Keratinocyte (primary cell): ENCODE results near the gene NLRC5. TPM values are rescaled to one million over a fixed set of nuclear protein-coding genes. Genes with fewer than 3 reads are reported as not detected.
"Not testable (repeated sequence)": the region's sequence is repeated elsewhere in the genome, so short reads cannot be mapped to it uniquely, and the experiment has no call there.

Experiments
- DNase-seq: peaks from one replicate; pipeline ENCODE4 v3.0.0-alpha.2; 2011; ENCODE audit warnings: low read depth, missing footprints, low spot score
- FAIRE-seq: peaks from 2 replicates; lab custom pipeline; 2011; peaks lifted over from hg19 to GRCh38; lab: Jason Lieb, UNC
- H2AFZ ChIP-seq: 2 replicates; pipeline ENCODE4 v1.6.0; 2012; ENCODE audit warnings: low read length, control low read depth, inconsistent platforms; ENCODE audit not compliant: control insufficient read depth
- H3K27ac ChIP-seq: 2 replicates; pipeline ENCODE4 v1.5.1; 2011; ENCODE audit warnings: low read length; ENCODE audit not compliant: control insufficient read depth, insufficient read depth
- H3K27me3 ChIP-seq: 3 replicates; pipeline ENCODE4 v1.6.0; 2011; ENCODE audit warnings: low read length; ENCODE audit not compliant: control insufficient read depth, insufficient read depth; ENCODE audit errors: extremely low read depth
- H3K36me3 ChIP-seq, 2 experiments: 2 replicates in 1 of 2; 3 replicates in 1 of 2; pipeline ENCODE4 v1.5.1; 2011; ENCODE audit warnings: low read length in 2 of 2, mild to moderate bottlenecking in 1 of 2; ENCODE audit not compliant: control insufficient read depth in 2 of 2, insufficient read depth in 2 of 2; ENCODE audit errors: extremely low read depth in 1 of 2
- H3K4me1 ChIP-seq: 3 replicates; pipeline ENCODE4 v1.5.1; 2011; ENCODE audit warnings: low read length; ENCODE audit not compliant: control insufficient read depth, insufficient read depth; ENCODE audit errors: extremely low read depth
- H3K4me2 ChIP-seq: 3 replicates; pipeline ENCODE4 v1.6.0; 2011; ENCODE audit warnings: low read depth, low read length; ENCODE audit not compliant: control insufficient read depth, insufficient read depth; ENCODE audit errors: extremely low read depth
- H3K4me3 ChIP-seq, 3 experiments: fragments of 200-600 bp in 1 of 3; sonication (generic) in 1 of 3; 2 replicates in 2 of 3; 3 replicates in 1 of 3; pipeline ENCODE4 v1.5.1; 2011 to 2016; ENCODE audit warnings: low read length in 3 of 3, mild to moderate bottlenecking in 3 of 3, control low read depth in 2 of 3, inconsistent platforms in 1 of 3, low read depth in 1 of 3, mixed read lengths in 1 of 3, mixed run types in 1 of 3, moderate library complexity in 1 of 3; ENCODE audit not compliant: control insufficient read depth in 2 of 3, insufficient read depth in 2 of 3; ENCODE audit errors: extremely low read depth in 1 of 3
- H3K79me2 ChIP-seq: 2 replicates; pipeline ENCODE4 v1.6.0; 2012; ENCODE audit warnings: low read length; ENCODE audit not compliant: control insufficient read depth, insufficient read depth
- H3K9ac ChIP-seq: 3 replicates; pipeline ENCODE4 v1.6.0; 2011; ENCODE audit warnings: low read length; ENCODE audit not compliant: control insufficient read depth, insufficient read depth; ENCODE audit errors: extremely low read depth
- H3K9me1 ChIP-seq: 3 replicates; pipeline ENCODE4 v1.6.0; 2011; ENCODE audit warnings: low read length; ENCODE audit not compliant: control insufficient read depth, insufficient read depth; ENCODE audit errors: extremely low read depth
- H3K9me3 ChIP-seq: 2 replicates; pipeline ENCODE4 v1.5.1; 2012; ENCODE audit warnings: low read depth, low read length; ENCODE audit not compliant: control insufficient read depth
- H4K20me1 ChIP-seq: 3 replicates; pipeline ENCODE4 v1.6.0; 2011; ENCODE audit warnings: low read length; ENCODE audit not compliant: control insufficient read depth, insufficient read depth; ENCODE audit errors: extremely low read depth
- CTCF ChIP-seq, 3 experiments: IDR thresholded peaks in 1 of 3; conservative IDR thresholded peaks in 1 of 3; optimal IDR thresholded peaks in 1 of 3; 2 replicates in 2 of 3; 3 replicates in 1 of 3; pipeline versions ENCODE3 to v1.5.1; 2011; ENCODE audit warnings: low read length in 3 of 3, mild to moderate bottlenecking in 3 of 3, moderate library complexity in 2 of 3, control low read depth in 1 of 3, inconsistent platforms in 1 of 3; ENCODE audit not compliant: insufficient read depth in 2 of 3; ENCODE audit errors: extremely low read depth in 1 of 3
- EZH2 ChIP-seq: IDR thresholded peaks from one replicate; pipeline ENCODE4 v1.6.1; 2012; ENCODE audit warnings: inconsistent platforms, mild to moderate bottlenecking, low read length, moderate library complexity
- dilution Hi-C: fragments of 300-500 bp; cut with MboI; formaldehyde crosslinking; loops from one replicate; pipeline ENCODE4 v1.7.0; 2020; ENCODE audit warnings: low sequenced_read_pairs; ENCODE audit not compliant: extremely low pct_ligation_motif_present
- polyA plus RNA-seq, 5 experiments: library from polyadenylated mRNA; depleted of rRNA in 3 of 5; stranded (reverse) in 3 of 5; stranded (forward) in 1 of 5; unstranded in 1 of 5; fragments of >200 nt; gene quantifications; 1 replicate in 1 of 5; 2 replicates in 3 of 5; 3 replicates in 1 of 5; pipeline versions ENCODE4 v1.2.1 to v1.2.3, GENCODE V29; 2011 to 2012; ENCODE audit warnings: missing spikeins in 2 of 5, low read depth in 1 of 5, low replicate concordance in 1 of 5

NLRC5 gene
- polyA plus RNA-seq, 1 donor (not counting 4 experiments of a cell fraction or from before 2014, with no cell fraction given): 7.8 TPM

- peak overlapping the region in 1 of 3 experiments; percentile 2 for H3K4me3 ChIP-seq
- H4K20me1 ChIP-seq: no peaks in the 10 kb centered on the region
- DNase-seq (peak; percentile 23), FAIRE-seq (peak; percentile 36)
- H2AFZ ChIP-seq: peak overlapping the region; percentile 24
- no peaks in the 10 kb centered on the region for H3K79me2 ChIP-seq
- H3K9me3 ChIP-seq: no peaks in the 10 kb centered on the region
- peak overlapping the region; percentile 35 for H3K4me2 ChIP-seq
- peaks cover 13% of the 10 kb centered on the region for H3K4me1 ChIP-seq
- no peaks in the 10 kb centered on the region for H3K36me3 ChIP-seq
- H3K27ac ChIP-seq: peak overlapping the region; percentile 17
- H3K9me1 ChIP-seq: no peaks in the 10 kb centered on the region
- no peak for TF ChIP-seq EZH2
- no peak overlapping the region for H3K9ac ChIP-seq
- dilution Hi-C loops: no loop called here
- H3K27me3 ChIP-seq: no peaks in the 10 kb centered on the region
Observed at GRCh38 chr16:57061084-57061905, 71.9 kb downstream of the NLRC5 start.

- H3K4me3 ChIP-seq: no peak overlapping the region
- peaks cover 13% of the 10 kb centered on the region for H3K4me1 ChIP-seq
- H3K27ac ChIP-seq: no peak overlapping the region
- no peaks in the 10 kb centered on the region for H4K20me1 ChIP-seq
- no peak overlapping the region for H3K4me2 ChIP-seq
- no peak overlapping the region for H3K9ac ChIP-seq
- H3K9me1 ChIP-seq: peaks cover 2% of the 10 kb centered on the region
- H3K36me3 ChIP-seq: no peaks in the 10 kb centered on the region
- TF ChIP-seq EZH2 (no peak), CTCF (optimal IDR thresholded peaks at IDR 0.05 in 1 of 3, IDR thresholded peaks at IDR 0.05 in 1 of 3, conservative IDR thresholded peaks at IDR 0.05 in 1 of 3; ENCODE audit: extremely low read depth in 1 of 3, insufficient read depth in 2 of 3, low read length in 3 of 3) (no peak)
- DNase-seq (no peak), FAIRE-seq (no peak)
- H3K27me3 ChIP-seq: peaks cover under 1% of the 10 kb centered on the region
- H3K79me2 ChIP-seq: no peaks in the 10 kb centered on the region
- H3K9me3 ChIP-seq: no peaks in the 10 kb centered on the region
- dilution Hi-C loops: no loop called here
- H2AFZ ChIP-seq: no peak overlapping the region
Observed at GRCh38 chr16:57062329-57062728, 73.0 kb downstream of the NLRC5 start.

GRCh38 chr16:57063189-57063588 lies 73.8 kb downstream of the NLRC5 start:
- DNase-seq, H2AFZ ChIP-seq, dilution Hi-C loops, H3K36me3 ChIP-seq, H3K79me2 ChIP-seq, H3K4me3 ChIP-seq, FAIRE-seq, H3K4me2 ChIP-seq, H3K9me3 ChIP-seq, H3K27me3 ChIP-seq, H4K20me1 ChIP-seq, H3K9ac ChIP-seq, H3K9me1 ChIP-seq, H3K27ac ChIP-seq: not testable (repeated sequence)
- peaks cover 13% of the 10 kb centered on the region for H3K4me1 ChIP-seq
